HepG2 (cell line): ENCODE data around the gene SUSD6. TPM values are rescaled to one million over a fixed set of nuclear protein-coding genes. Genes with fewer than 3 reads are reported as not detected.
A peak's percentile ranks its signal among the peaks of the same experiment; 100 is the strongest.

ENCODE experiments used
- CREB1 ChIP-seq, 2 experiments: fragments of 450-650 bp in 1 of 2; IDR thresholded peaks; 2 replicates each; pipeline ENCODE4 v1.6.1; 2016 to 2017; ENCODE audit warnings: control low read depth in 1 of 2, mild to moderate bottlenecking in 1 of 2, missing compliant biosample characterization in 1 of 2, missing genetic modification characterization in 1 of 2
- GZF1 ChIP-seq: sonication (generic); formaldehyde crosslinking; IDR thresholded peaks from 2 replicates; pipeline ENCODE4 v1.5.1; 2020; ENCODE audit warnings: mild to moderate bottlenecking, missing genetic modification reagents
- HOXD1 ChIP-seq: sonication (generic); formaldehyde crosslinking; IDR thresholded peaks from 2 replicates; pipeline ENCODE4 v1.5.0; 2020; ENCODE audit warnings: missing genetic modification reagents
- NONO ChIP-seq, 2 experiments: fragments of 450-650 bp in 1 of 2; sonication (generic) in 1 of 2; formaldehyde crosslinking in 1 of 2; IDR thresholded peaks in 1 of 2; conservative IDR thresholded peaks in 1 of 2; 2 replicates each; pipeline versions ENCODE4 v1.6.1 to v1.8.0; 2017 to 2022; ENCODE audit warnings: mild to moderate bottlenecking in 1 of 2, missing genetic modification reagents in 1 of 2, moderate library complexity in 1 of 2
- PITX1 ChIP-seq: sonication (generic); formaldehyde crosslinking; IDR thresholded peaks from 2 replicates; pipeline ENCODE4 v1.5.1; 2020; ENCODE audit warnings: mild to moderate bottlenecking, missing genetic modification reagents
- SP4 ChIP-seq: sonication (generic); formaldehyde crosslinking; IDR thresholded peaks from 2 replicates; pipeline ENCODE4 v1.8.1; 2023; ENCODE audit warnings: mild to moderate bottlenecking, missing genetic modification reagents
- SRY ChIP-seq: sonication (generic); formaldehyde crosslinking; IDR thresholded peaks from 2 replicates; pipeline ENCODE4 v1.8.0; 2022; ENCODE audit warnings: mild to moderate bottlenecking, missing genetic modification reagents
- THYN1 ChIP-seq: sonication (generic); formaldehyde crosslinking; IDR thresholded peaks from 2 replicates; pipeline ENCODE4 v1.8.1; 2023; ENCODE audit warnings: low read depth, mild to moderate bottlenecking, moderate library complexity, missing genetic modification reagents, borderline replicate concordance
- ZBTB38 ChIP-seq: sonication (generic); formaldehyde crosslinking; IDR thresholded peaks from 2 replicates; pipeline ENCODE4 v1.5.1; 2020; ENCODE audit warnings: mild to moderate bottlenecking, missing genetic modification reagents
- ZNF143 ChIP-seq: sonication (generic); formaldehyde crosslinking; IDR thresholded peaks from 2 replicates; pipeline ENCODE4 v1.4.0; 2020; ENCODE audit warnings: missing genetic modification reagents
- ZNF17 ChIP-seq: sonication (generic); formaldehyde crosslinking; IDR thresholded peaks from 2 replicates; pipeline ENCODE4 v1.5.0; 2020; ENCODE audit warnings: mild to moderate bottlenecking, missing genetic modification reagents
- ZNF337 ChIP-seq: sonication (generic); formaldehyde crosslinking; IDR thresholded peaks from 2 replicates; pipeline ENCODE4 v1.5.1; 2020; ENCODE audit warnings: missing genetic modification reagents, low read depth, mild to moderate bottlenecking, borderline replicate concordance
- ZNF766 ChIP-seq: sonication (generic); formaldehyde crosslinking; IDR thresholded peaks from 2 replicates; pipeline ENCODE4 v1.5.0; 2020; ENCODE audit warnings: missing genetic modification reagents, borderline replicate concordance
- ZNF776 ChIP-seq: sonication (generic); formaldehyde crosslinking; IDR thresholded peaks from 2 replicates; pipeline ENCODE4 v1.4.0; 2020; ENCODE audit warnings: mild to moderate bottlenecking, missing genetic modification reagents
- ZNF839 ChIP-seq: sonication (generic); formaldehyde crosslinking; IDR thresholded peaks from 2 replicates; pipeline ENCODE4 v1.4.0; 2020; ENCODE audit warnings: missing genetic modification reagents, mild to moderate bottlenecking, borderline replicate concordance
- ZNF878 ChIP-seq: sonication (generic); formaldehyde crosslinking; IDR thresholded peaks from 2 replicates; pipeline ENCODE4 v1.8.1; 2023; ENCODE audit warnings: mild to moderate bottlenecking, missing genetic modification reagents, moderate library complexity
- polyA plus RNA-seq, 8 experiments: library from polyadenylated mRNA; depleted of rRNA in 3 of 8; stranded (reverse) in 7 of 8; unstranded in 1 of 8; fragments of >200 nt; fragmentation: Illumina TruSeq in 4 of 8; extraction: Trizol in 4 of 8; gene quantifications; 2 replicates each; pipeline versions ENCODE4 v1.2.1 to v1.2.3, GENCODE V29; 2011 to 2016; ENCODE audit warnings: low read depth in 4 of 8, missing spikeins in 1 of 8, mixed read lengths in 1 of 8; ENCODE audit not compliant: insufficient read depth in 1 of 8
- total RNA-seq, 5 experiments: library from RNA; depleted of rRNA; stranded (reverse); fragments of >200 nt; fragmentation: Illumina TruSeq; extraction: Trizol; gene quantifications; 2 replicates each; pipeline ENCODE4 v1.2.3, GENCODE V29; 2016; ENCODE audit warnings: low read depth in 1 of 5
- TF ChIP-seq, protein P1 (sequence below), 2 experiments: fragments of 450-650 bp in 1 of 2; sonication (generic) in 1 of 2; formaldehyde crosslinking in 1 of 2; IDR thresholded peaks; 2 replicates each; pipeline versions ENCODE4 v1.6.1 to v1.8.0; 2016 to 2022; ENCODE audit warnings: antibody characterized with exemption in 1 of 2, mild to moderate bottlenecking in 1 of 2, missing genetic modification reagents in 1 of 2
- TF ChIP-seq, protein P2 (sequence below): IDR thresholded peaks from 2 replicates; pipeline ENCODE4 v1.6.1; 2016
- TF ChIP-seq, protein P3 (sequence below): IDR thresholded peaks from 2 replicates; pipeline ENCODE4 v1.6.1; 2016; ENCODE audit warnings: mild to moderate bottlenecking, missing biosample characterization, missing genetic modification reagents

SUSD6 gene
- total and polyA plus RNA-seq, 2 of the 13 experiments (the other 11 are each of a cell fraction or from before 2014, with no cell fraction given) = 7.2 to 7.4 TPM

DNA sequence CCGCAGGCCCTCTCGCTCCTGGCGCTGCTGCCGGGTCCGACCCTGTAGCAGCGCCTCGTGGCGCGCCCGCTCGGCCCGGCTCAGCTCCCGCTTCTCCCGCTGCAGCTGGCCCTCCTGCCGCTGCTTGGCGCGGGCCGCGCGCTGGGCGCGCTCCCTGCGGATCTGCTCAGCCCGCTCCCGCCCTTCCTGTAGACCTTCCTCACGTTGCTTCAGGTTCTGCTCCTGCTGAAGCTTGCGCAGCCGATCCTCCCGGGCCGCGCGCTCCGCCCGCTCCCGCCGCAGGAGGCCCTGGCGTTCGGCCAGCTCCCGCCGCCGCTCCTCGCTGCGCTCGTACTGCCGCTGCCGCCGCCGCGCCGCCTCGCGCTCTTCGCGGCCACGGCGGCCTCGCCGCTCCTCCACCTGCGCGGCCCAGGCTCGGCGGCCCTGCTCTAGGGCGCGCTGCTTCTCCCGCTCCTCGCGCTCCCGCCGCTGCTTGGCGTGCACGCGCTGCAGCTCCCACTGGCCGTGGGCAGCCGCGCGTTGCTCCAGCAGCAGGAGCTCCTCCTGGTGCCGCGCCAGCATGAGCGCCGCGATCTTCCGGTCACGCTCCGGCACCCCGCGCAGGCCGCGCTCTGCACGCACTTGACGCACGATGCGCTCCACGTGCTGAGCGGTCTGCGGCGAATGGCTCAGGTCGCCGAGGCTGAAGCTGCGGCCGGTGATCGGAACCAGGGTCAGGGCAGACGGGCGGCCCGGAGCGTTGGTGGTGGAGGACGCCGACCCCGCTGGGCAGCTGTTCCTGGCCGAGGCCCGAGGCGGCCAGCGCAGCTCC, 39.2 kb upstream of the SUSD6 start (continued):
- TF ChIP-seq, protein P1, sequence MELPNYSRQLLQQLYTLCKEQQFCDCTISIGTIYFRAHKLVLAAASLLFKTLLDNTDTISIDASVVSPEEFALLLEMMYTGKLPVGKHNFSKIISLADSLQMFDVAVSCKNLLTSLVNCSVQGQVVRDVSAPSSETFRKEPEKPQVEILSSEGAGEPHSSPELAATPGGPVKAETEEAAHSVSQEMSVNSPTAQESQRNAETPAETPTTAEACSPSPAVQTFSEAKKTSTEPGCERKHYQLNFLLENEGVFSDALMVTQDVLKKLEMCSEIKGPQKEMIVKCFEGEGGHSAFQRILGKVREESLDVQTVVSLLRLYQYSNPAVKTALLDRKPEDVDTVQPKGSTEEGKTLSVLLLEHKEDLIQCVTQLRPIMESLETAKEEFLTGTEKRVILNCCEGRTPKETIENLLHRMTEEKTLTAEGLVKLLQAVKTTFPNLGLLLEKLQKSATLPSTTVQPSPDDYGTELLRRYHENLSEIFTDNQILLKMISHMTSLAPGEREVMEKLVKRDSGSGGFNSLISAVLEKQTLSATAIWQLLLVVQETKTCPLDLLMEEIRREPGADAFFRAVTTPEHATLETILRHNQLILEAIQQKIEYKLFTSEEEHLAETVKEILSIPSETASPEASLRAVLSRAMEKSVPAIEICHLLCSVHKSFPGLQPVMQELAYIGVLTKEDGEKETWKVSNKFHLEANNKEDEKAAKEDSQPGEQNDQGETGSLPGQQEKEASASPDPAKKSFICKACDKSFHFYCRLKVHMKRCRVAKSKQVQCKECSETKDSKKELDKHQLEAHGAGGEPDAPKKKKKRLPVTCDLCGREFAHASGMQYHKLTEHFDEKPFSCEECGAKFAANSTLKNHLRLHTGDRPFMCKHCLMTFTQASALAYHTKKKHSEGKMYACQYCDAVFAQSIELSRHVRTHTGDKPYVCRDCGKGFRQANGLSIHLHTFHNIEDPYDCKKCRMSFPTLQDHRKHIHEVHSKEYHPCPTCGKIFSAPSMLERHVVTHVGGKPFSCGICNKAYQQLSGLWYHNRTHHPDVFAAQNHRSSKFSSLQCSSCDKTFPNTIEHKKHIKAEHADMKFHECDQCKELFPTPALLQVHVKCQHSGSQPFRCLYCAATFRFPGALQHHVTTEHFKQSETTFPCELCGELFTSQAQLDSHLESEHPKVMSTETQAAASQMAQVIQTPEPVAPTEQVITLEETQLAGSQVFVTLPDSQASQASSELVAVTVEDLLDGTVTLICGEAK (IDR thresholded peaks at IDR 0.05) = no peak
- TF ChIP-seq, protein P1 (CRISPR knock-in tag; IDR thresholded peaks at IDR 0.05) = no peak
- TF ChIP-seq ZBTB38 (peak; percentile 74; the same call in 1 of the 2 replicates), ZNF17 (no peak), ZNF776 (CRISPR knock-in tag) (0 out of 2 replicates have a peak, but pooled peaks have one; percentile 30), THYN1 (CRISPR knock-in tag) (no peak), HOXD1 (CRISPR knock-in tag) (no peak), ZNF766 (CRISPR knock-in tag) (no peak; the same call in 1 of the 2 replicates), NONO (IDR thresholded peaks at IDR 0.05) (no peak), NONO (CRISPR knock-in tag; conservative IDR thresholded peaks at IDR 0.05) (no peak), ZNF839 (CRISPR knock-in tag) (no peak), SRY (CRISPR knock-in tag) (no peak), GZF1 (CRISPR knock-in tag) (no peak), SP4 (CRISPR knock-in tag) (no peak), CREB1 (IDR thresholded peaks at IDR 0.05) (no peak), CREB1 (CRISPR knock-in tag; IDR thresholded peaks at IDR 0.05) (no peak), ZNF878 (CRISPR knock-in tag) (no peak), ZNF143 (no peak), ZNF337 (CRISPR knock-in tag) (no peak), PITX1 (CRISPR knock-in tag) (no peak)
- TF ChIP-seq, protein P2, sequence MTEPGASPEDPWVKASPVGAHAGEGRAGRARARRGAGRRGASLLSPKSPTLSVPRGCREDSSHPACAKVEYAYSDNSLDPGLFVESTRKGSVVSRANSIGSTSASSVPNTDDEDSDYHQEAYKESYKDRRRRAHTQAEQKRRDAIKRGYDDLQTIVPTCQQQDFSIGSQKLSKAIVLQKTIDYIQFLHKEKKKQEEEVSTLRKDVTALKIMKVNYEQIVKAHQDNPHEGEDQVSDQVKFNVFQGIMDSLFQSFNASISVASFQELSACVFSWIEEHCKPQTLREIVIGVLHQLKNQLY (CRISPR knock-in tag) = no peak
- TF ChIP-seq, protein P3, sequence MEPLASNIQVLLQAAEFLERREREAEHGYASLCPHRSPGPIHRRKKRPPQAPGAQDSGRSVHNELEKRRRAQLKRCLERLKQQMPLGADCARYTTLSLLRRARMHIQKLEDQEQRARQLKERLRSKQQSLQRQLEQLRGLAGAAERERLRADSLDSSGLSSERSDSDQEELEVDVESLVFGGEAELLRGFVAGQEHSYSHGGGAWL (CRISPR knock-in tag) = no peak
